AG08395 (cell line): Measurements from ENCODE around the gene OLR1.
A peak's percentile ranks its signal among the peaks of the same experiment; 100 is the strongest.
"Not testable (repeated sequence)": the region's sequence is repeated elsewhere in the genome, so short reads cannot be mapped to it uniquely, and the experiment has no call there.

ENCODE experiments used
- DNase-seq: peaks from one replicate; pipeline ENCODE4 v3.0.0; 2012; ENCODE audit warnings: mixed read lengths, low spot score

Gene OLR1

GRCh38 chr12:10190558-10191388 is 18.8 kb upstream of the OLR1 start:
- peak; percentile 79 for DNase-seq

- peak; percentile 40 for DNase-seq
Measured at GRCh38 chr12:10189653-10190052, 17.7 kb upstream of the OLR1 start.

- not testable (repeated sequence) for DNase-seq
Measured at GRCh38 chr12:10186958-10187357, 15.0 kb upstream of the OLR1 start.

GRCh38 chr12:10186299-10186698 is 14.4 kb upstream of the OLR1 start:
- DNase-seq, result no peak

GRCh38 chr12:10184261-10184843 is 12.4 kb upstream of the OLR1 start:
- DNase-seq, result peak; percentile 64

GRCh38 chr12:10182354-10183049 is 10.6 kb upstream of the OLR1 start:
- peak; percentile 76 for DNase-seq

GRCh38 chr12:10179776-10180181 is 7.8 kb upstream of the OLR1 start:
- peak; percentile 30 for DNase-seq

GRCh38 chr12:10178821-10179220 is 6.9 kb upstream of the OLR1 start, which contains the start of gene TMEM52B:
Gene TMEM52B, plus strand, starts transcription at chr12:10179032. Its CDS starts 543 bp downstream, at chr12:10179575.
- DNase-seq, result no peak

GRCh38 chr12:10175846-10176636 is 4.1 kb upstream of the OLR1 start:
- DNase-seq, result no peak

- DNase-seq, result no peak
Measured at GRCh38 chr12:10174986-10175614, 3.2 kb upstream of the OLR1 start.

- DNase-seq, result peak; percentile 49
Measured at GRCh38 chr12:10170216-10170615, 1.7 kb downstream of the OLR1 start.

- DNase-seq, result peak; percentile 51
Measured at GRCh38 chr12:10169104-10169503, 2.8 kb downstream of the OLR1 start.

GRCh38 chr12:10167599-10167998 is 4.3 kb downstream of the OLR1 start:
- peak; percentile 4 for DNase-seq

GRCh38 chr12:10165421-10165820 is 6.5 kb downstream of the OLR1 start:
- DNase-seq, result no peak

GRCh38 chr12:10163084-10163483 is 8.8 kb downstream of the OLR1 start:
- DNase-seq, result no peak

GRCh38 chr12:10160617-10161385 is 11.1 kb downstream of the OLR1 start:
- no peak for DNase-seq

- no peak for DNase-seq
Measured at GRCh38 chr12:10159280-10159679, 12.7 kb downstream of the OLR1 start.

GRCh38 chr12:10158406-10158805 is 13.5 kb downstream of the OLR1 start:
- DNase-seq, result no peak

- DNase-seq, result no peak
Measured at GRCh38 chr12:10155966-10156365, 16.0 kb downstream of the OLR1 start.

- no peak for DNase-seq
Measured at GRCh38 chr12:10154145-10154496, 17.8 kb downstream of the OLR1 start.
